Upper lobe of left lung (tissue), 4 donors: ENCODE results near the gene TSPAN1.

Experiments
- EP300 ChIP-seq, 4 donors: sonication (generic); formaldehyde crosslinking; IDR thresholded peaks; one replicate each; pipeline ENCODE4 v1.5.1; 2017; ENCODE audit warnings: antibody characterized with exemption in 4 of 4, control low read depth in 2 of 4
- POLR2A ChIP-seq, 4 donors: fragments of 450-650 bp; IDR thresholded peaks; one replicate each; pipeline ENCODE4 v1.5.1; 2016 to 2017; ENCODE audit warnings: antibody characterized with exemption in 4 of 4, mild to moderate bottlenecking in 2 of 4
- POLR2AphosphoS5 ChIP-seq, 2 donors: sonication (generic); formaldehyde crosslinking; IDR thresholded peaks; one replicate each; pipeline ENCODE4 v1.5.1; 2017; ENCODE audit warnings: antibody characterized with exemption in 2 of 2
- TF ChIP-seq, protein P1 (sequence below), 6 experiments: fragments of 450-650 bp in 4 of 6; fragments of 200-600 bp in 2 of 6; sonication (generic) in 2 of 6; IDR thresholded peaks; one replicate each; pipeline ENCODE4 v1.5.1; 2016 to 2019; ENCODE audit warnings: antibody characterized with exemption in 6 of 6

DNA sequence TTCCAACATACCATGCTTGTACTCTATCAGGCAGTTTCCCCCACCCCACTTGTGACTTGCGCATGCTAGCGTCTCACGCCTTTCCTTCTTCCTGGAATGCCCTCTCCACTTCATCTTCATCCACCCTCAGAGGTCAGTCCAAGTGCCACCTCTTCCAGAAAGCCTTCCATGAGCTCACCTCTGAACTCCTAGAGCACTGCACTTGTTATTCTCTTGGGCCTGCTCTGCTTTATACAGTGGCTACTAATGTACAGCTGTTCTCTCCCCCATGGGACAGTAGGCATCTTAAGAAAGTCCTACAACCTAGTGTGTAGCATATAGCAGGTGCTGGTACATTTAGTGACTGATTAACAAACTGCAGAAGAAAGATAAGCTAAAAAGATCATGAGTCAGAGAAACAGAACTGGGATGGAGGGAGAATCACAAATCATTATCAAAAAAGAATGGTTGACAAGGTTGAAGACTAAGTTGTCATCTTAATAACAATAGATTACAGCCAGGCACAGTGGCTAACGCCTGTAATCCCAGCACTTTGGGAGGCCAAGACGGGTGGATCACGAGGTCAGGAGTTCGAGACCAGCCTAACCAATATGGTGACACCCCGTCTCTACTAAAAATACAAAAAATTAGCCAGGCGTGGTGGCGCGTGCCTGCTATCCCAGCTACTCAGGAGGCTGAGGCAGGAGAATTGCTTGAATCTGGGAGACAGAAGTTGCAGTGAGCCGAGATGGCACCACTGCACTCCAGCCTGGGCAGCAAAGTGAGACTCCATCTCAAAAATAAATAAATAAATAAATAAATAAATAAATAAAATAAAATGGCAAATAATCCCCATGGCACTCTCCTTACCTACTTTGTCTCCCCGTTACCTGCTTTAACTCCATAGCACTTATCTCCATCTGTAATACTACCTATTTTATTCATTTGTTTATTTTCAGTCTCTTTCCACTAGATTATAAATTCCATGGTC is 16.3 kb upstream of the TSPAN1 start:
- no peak for TF ChIP-seq POLR2A (IDR thresholded peaks at IDR 0.05)
- TF ChIP-seq, protein P1, sequence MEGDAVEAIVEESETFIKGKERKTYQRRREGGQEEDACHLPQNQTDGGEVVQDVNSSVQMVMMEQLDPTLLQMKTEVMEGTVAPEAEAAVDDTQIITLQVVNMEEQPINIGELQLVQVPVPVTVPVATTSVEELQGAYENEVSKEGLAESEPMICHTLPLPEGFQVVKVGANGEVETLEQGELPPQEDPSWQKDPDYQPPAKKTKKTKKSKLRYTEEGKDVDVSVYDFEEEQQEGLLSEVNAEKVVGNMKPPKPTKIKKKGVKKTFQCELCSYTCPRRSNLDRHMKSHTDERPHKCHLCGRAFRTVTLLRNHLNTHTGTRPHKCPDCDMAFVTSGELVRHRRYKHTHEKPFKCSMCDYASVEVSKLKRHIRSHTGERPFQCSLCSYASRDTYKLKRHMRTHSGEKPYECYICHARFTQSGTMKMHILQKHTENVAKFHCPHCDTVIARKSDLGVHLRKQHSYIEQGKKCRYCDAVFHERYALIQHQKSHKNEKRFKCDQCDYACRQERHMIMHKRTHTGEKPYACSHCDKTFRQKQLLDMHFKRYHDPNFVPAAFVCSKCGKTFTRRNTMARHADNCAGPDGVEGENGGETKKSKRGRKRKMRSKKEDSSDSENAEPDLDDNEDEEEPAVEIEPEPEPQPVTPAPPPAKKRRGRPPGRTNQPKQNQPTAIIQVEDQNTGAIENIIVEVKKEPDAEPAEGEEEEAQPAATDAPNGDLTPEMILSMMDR (IDR thresholded peaks at IDR 0.05) = no peak
- TF ChIP-seq POLR2AphosphoS5 (IDR thresholded peaks at IDR 0.05) = no peak
- TF ChIP-seq EP300 (IDR thresholded peaks at IDR 0.05) = no peak
